Measurements from ENCODE around the gene ABAT.
"Not testable (repeated sequence)": the region's sequence is repeated elsewhere in the genome, so short reads cannot be mapped to it uniquely, and the experiment has no call there.

Gene ABAT

DNA sequence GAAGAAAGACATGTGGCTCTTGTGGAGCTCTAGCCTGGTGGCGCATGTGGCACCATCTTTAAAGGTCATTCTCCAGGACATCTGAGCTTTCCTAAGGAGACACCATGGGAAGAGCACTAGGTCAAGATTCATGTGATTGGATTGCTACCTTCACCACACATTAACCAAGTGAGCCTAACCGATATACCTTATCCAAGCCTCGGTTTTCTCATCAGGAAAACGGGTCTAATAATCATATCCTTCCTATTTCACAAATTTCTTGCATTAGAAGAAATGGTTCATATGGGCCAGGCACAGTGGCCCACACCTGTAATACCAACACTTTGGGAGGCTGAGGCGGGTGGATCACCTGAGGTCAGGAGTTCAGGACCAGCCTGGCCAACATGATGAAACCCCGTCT, 64.7 kb downstream of the ABAT start:
- no peak for DNase-seq (ENCODE audit: low spot score)
- TF ChIP-seq, protein P1, sequence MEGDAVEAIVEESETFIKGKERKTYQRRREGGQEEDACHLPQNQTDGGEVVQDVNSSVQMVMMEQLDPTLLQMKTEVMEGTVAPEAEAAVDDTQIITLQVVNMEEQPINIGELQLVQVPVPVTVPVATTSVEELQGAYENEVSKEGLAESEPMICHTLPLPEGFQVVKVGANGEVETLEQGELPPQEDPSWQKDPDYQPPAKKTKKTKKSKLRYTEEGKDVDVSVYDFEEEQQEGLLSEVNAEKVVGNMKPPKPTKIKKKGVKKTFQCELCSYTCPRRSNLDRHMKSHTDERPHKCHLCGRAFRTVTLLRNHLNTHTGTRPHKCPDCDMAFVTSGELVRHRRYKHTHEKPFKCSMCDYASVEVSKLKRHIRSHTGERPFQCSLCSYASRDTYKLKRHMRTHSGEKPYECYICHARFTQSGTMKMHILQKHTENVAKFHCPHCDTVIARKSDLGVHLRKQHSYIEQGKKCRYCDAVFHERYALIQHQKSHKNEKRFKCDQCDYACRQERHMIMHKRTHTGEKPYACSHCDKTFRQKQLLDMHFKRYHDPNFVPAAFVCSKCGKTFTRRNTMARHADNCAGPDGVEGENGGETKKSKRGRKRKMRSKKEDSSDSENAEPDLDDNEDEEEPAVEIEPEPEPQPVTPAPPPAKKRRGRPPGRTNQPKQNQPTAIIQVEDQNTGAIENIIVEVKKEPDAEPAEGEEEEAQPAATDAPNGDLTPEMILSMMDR (IDR thresholded peaks at IDR 0.05; ENCODE audit: borderline replicate concordance, control extremely low read depth, extremely low read depth, insufficient read depth, missing control alignments) = no peak
- in situ Hi-C loops (cut with MboI; ENCODE audit: low sequenced_read_pairs, unreplicated experiment) = no loop called here

DNA sequence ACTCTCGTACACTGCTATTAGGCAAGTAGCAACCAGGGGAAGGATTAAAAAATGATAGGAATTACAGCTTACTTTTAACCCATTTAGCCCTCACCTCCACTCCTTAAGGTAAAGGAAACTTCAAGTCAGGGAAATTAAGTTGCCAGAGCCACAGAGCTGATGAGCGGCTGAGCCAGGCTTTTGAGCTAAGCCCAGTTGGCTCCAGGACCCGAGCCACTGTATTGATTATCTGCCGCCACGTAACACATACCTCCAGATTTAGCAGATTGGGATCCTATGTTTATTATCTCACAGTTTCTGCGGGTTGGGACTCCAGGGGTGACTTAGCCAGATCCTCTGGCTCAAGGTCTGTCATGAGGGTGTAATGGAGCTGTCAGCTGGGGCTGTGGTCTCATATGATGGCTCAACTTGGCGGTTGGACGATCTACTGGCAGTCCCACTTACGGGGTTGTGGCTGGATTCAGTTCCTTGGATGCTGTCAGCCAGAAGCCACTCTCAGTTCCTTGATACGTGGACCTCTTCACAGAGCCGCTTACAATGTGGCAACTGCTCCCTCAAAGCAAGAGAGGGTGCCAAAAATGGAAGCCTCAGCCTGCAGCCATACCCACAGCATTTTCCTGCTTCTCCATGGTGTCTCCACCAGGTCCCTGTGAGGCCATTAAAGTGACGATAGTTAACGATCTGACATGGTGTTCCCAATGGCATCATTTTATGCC, 65.7 kb downstream of the ABAT start:
- TF ChIP-seq, protein P1 (IDR thresholded peaks at IDR 0.05; ENCODE audit: borderline replicate concordance, control extremely low read depth, extremely low read depth, insufficient read depth, missing control alignments) = no peak
- no peak for DNase-seq (ENCODE audit: low spot score)
- in situ Hi-C loops (cut with MboI; ENCODE audit: low sequenced_read_pairs, unreplicated experiment) = no loop called here

DNA sequence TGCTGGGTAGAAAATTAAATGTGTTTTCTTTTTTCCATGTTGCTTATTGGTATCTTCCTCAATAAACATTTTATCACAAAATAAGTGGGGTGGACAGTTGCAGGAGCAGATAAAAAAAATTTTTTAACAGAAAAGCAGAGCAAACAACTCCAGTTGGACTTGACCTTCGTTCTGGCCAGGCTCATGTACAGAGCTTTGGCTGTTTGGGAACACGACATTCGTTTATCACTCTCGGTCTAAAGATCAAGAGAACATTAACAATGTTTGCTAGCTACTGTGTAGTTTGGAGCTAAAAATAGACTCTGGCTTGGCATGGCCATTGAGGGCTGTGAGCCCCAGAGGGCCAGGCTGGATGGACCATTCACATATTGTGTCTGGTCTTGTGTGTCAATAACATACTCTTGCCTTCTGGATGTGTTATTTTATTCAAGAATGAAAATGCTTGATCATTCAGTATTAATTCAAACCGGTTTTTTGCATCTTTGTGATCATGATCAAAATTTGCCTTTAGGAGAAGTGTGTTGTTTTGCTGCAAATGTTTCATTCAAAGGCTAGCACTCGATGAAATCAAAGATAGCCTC, 66.4 kb downstream of the ABAT start:
- in situ Hi-C loops (cut with MboI; ENCODE audit: low sequenced_read_pairs, unreplicated experiment) = no loop called here
- TF ChIP-seq, protein P1 (IDR thresholded peaks at IDR 0.05; ENCODE audit: borderline replicate concordance, control extremely low read depth, extremely low read depth, insufficient read depth, missing control alignments) = no peak
- DNase-seq (ENCODE audit: low spot score) = no peak

DNA sequence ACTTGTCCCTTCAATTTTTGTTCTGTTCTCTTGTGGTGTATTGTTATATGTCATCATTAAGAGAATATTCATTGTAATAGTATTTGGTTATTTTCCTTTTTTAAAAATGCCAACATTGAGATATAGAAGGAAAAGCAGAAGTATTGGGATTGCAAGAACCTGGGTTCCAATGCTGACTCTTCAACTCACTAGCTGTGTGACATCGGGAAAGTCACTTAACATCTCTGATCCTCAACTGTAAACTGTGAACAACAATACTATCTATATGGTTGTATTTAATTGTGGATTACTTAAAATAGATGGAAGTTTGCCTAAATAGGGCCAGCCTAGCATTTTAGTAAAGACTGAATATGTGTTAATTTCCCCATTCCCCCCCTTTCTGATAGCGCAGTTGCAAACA, 67.2 kb downstream of the ABAT start:
- TF ChIP-seq, protein P1 (IDR thresholded peaks at IDR 0.05; ENCODE audit: borderline replicate concordance, control extremely low read depth, extremely low read depth, insufficient read depth, missing control alignments) = no peak
- in situ Hi-C loops (cut with MboI; ENCODE audit: low sequenced_read_pairs, unreplicated experiment) = no loop called here
- no peak for DNase-seq (ENCODE audit: low spot score)

DNA sequence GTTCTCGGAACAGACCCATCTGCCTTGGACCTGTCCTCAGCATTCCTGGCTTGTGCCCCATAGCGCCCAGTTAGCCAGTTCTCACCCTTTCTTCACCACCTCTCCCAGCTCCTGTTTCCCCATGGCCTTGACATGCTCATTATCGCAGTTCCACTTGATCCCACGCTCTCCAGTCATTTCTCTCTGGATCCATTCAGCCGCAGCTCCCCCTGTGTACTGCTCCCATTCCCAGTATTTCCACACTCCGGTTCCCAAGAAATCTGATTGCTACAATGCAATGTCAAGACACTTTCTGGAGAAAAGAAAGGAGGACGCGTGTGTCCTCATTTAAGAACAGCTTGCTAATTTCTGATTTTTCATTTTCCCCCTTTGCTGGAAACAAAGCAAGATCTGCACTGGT, 67.7 kb downstream of the ABAT start:
- in situ Hi-C loops (cut with MboI; ENCODE audit: low sequenced_read_pairs, unreplicated experiment) = no loop called here
- TF ChIP-seq, protein P1 (IDR thresholded peaks at IDR 0.05; ENCODE audit: borderline replicate concordance, control extremely low read depth, extremely low read depth, insufficient read depth, missing control alignments) = no peak
- no peak for DNase-seq (ENCODE audit: low spot score)

DNA sequence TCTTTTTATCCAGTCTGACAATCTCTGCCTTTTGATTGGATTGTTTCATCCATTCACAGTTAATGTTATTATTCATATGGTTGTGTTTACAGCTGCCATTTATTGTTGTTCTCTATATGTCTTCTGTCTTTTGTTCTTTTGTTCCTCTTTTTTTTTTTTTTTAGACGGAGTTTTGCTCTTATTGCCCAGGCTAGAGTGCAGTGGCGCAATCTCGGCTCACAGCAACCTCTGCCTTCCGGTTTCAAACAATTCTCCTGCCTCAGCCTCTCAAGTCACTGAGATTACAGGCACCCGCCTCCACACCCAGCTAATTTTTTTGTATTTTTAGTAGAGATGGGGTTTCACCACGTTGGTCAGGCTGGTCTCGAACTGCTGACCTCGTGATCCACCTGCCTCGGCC, 74.5 kb downstream of the ABAT start:
- DNase-seq (ENCODE audit: low spot score); in situ Hi-C loops (cut with MboI; ENCODE audit: low sequenced_read_pairs, unreplicated experiment): not testable (repeated sequence)

DNA sequence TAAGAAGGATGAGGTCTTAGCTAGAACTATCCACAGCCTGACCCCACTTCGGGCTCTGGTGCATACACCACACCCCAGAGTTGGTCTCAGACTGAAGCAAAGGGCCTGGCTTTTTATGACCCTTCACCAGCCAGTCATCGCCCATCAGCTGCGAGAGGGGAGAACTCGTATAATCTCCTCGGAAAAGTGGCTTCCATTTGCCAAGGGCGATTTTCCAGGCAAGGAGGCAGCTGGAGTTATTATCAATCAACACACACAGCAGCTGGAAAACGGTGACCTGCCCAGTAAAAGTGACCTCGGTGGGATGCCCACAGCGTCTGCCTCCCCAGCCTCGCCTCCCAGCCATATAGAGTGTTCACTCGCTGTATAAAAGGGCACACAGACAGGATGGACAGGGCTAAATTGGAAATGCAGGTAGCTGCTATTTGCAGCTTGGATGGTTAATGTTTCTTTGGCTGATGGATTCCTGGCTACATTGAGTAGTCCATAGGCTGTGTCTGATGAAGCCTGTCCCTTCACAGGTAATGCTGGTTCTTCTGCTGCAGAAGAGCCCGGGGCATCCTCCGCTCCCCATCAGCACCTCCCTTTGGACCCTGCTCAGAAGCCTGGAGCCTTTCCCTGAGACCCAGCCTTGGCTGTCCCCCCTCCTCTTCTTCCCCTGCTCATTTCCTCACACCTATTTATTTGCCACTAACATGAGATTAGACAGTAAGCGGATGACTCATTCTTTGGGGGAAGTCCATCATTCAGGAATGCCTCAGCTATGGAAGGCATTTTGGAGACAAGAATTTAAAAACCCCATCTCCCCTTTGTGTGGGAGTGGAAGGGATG, 77.3 kb downstream of the ABAT start:
- in situ Hi-C loops (cut with MboI; ENCODE audit: low sequenced_read_pairs, unreplicated experiment) = no loop called here
- no peak for DNase-seq (ENCODE audit: low spot score)
- TF ChIP-seq, protein P1 (IDR thresholded peaks at IDR 0.05; ENCODE audit: borderline replicate concordance, control extremely low read depth, extremely low read depth, insufficient read depth, missing control alignments) = no peak

All from GM13976 (cell line).